Fibroblast of pulmonary artery (primary cell): ENCODE measurements around the gene CARNS1.

Source experiments
- DNase-seq: peaks from one replicate; pipeline ENCODE4 v3.0.0-alpha.2; 2010; ENCODE audit warnings: low read depth
- H3K4me3 ChIP-seq: replicated peaks from 2 replicates; pipeline ENCODE4 v1.5.1; 2011; ENCODE audit warnings: low read depth, mild to moderate bottlenecking, control low read depth, low read length, moderate library complexity
- CTCF ChIP-seq: IDR thresholded peaks from 2 replicates; pipeline ENCODE4 v1.5.1; 2011; ENCODE audit warnings: mild to moderate bottlenecking, control low read depth, low read length, inconsistent platforms; ENCODE audit errors: missing control alignments

Gene CARNS1

DNA sequence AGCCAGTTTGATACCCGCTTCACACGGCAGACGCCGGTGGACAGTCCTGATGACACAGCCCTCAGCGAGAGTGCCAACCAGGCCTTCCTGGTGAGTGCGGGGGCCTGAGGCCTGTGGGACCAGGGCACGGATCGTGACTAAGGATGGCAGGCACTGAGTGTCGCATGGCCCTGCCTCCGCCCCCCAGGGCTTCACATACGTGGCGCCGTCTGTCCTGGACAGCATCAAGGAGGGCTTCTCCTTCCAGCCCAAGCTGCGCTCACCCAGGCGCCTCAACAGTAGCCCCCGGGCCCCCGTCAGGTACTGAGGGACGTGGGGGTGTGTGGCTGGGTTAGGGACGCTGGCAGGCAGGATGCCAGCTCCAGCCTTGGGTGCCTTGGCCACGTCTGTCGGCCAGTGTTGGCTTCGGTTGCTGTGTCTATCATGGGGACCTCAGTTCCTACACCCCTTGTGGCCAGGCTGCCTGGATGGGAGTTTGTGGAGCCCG is 19.0 kb downstream of the CARNS1 start:
- H3K4me3 ChIP-seq, result no peak overlapping the region
- no peak for TF ChIP-seq CTCF
- DNase-seq, result no peak

DNA sequence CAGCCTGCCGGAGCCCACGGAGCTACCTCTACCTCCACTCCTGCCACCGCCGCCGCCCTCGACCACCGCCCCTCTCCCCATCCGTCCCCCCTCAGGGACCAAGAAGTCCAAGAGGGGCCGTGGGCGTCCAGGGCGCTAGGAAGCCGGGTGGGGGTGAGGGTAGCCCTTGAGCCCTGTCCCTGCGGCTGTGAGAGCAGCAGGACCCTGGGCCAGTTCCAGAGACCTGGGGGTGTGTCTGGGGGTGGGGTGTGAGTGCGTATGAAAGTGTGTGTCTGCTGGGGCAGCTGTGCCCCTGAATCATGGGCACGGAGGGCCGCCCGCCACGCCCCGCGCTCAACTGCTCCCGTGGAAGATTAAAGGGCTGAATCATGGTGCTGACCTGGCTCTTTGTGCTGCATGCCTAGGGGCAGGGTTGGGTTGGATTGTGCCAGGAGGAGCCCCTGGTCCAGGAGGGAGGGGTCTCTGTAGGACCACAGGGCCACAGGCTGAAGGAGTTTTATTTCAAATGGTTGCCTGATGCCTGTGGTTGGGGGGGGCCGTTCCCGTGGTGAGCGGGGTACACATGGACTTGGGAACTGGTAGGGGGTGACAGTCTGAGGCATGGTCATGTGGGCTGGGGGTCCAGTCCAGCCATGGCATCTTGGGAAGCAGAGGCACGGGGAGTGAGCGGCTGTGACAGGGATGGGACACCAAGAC is 19.7 kb downstream of the CARNS1 start:
- TF ChIP-seq CTCF, result no peak
- no peak for DNase-seq
- H3K4me3 ChIP-seq, result no peak overlapping the region

DNA sequence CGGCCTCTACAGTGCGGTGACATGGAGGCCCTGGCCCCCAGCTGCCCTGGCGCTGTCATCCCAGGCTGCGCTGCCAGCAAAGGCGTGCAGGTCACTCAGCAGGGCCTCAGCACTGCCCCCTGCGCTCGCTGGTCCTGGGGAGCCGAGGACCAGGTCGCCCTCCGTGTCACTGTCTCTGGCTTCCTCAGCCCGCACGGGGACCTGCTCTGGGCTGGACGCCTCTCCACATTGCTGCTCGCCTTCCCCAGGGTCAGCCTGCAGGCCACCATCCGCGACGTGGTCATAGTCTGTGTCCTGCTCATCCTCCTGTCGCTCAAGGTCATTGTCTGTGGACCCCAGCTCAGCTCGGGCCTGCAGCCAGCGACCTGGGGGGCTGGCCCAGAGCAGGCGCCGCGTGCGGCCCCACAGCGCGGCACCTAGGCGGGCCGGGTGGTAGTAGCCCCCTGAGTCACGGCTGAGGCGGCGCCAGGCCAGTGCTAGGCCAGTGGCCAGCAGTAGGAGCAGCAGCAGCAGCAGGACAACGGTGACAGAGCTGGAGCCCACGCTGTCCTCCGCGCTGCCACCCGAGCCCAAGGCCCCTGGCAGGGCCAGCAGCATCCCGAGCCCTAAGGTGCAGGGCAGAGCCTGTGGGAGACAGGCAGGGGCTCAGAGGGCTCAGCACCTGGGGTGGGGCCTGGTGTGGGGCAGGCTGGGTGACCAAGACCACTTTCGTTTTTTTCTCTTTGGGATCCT is 20.4 kb downstream of the CARNS1 start:
- no peak overlapping the region for H3K4me3 ChIP-seq
- TF ChIP-seq CTCF, result no peak
- DNase-seq, result no peak

DNA sequence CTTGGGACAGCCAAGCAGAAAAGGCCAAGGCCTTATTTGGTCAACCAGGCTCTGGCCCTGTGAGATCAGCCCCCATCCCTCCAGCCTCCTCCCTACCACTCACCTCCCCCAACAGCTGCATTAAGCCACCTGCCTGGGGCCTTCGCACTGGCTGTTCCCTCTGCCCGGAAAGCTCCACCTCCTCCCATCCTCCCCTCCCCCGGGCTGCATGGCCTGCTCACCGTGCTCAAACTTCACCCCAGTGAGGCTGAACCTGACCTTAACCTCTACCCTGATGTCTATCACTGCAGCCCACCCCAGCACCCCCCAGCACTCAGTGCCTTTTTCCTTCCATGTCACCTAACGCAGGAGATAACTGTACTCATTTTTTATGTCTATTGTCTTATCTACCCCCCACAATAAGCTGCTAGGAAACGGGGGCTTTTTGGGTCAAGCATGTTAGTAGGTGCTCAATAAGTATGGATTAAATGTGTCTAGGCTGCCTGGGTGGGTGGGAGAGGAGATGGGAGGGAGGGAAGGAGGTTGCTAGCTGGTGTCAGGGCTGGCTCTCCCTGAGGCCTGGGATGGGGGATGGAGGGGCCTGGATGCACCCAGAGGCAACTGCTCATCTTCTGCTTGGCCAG is 21.1 kb downstream of the CARNS1 start:
- no peak overlapping the region for H3K4me3 ChIP-seq
- no peak for DNase-seq
- no peak for TF ChIP-seq CTCF

DNA sequence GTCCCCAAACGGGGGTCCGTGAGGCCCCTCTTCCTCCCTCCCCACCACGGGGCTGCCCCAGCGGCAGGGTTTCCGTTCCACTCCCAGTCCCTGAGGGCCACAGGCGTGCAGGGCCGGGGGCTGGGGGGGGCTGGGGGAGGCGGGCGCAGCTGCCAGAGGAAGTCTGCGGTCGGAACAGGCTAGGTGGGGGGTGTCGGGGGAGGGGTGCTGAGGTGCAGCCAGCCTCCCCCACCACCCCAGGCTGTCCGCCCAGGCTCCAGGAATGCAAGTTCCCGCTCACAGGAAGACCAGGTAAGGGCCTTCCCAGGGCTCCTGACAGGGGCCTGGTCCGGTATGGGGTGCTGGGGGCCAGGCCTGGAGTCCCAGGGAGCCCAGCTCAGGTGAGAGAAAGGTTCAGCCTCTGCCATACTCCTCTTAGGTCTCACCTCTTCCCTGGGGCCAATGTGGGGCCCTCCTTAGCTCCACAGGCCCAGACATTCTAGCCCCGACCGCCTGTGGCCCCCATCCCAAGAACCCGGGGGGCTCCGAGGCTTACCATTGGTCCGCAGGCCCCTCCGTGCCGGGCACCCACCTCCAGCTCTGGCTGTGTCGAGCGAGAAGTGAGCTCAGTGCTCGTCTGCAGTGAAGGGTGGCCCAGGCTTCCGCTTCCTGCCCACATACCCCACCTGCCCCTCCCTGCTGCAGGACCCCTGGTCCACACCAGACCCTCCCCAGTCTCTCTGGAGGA is 21.8 kb downstream of the CARNS1 start, which contains the start of gene PTPRCAP:
TSS of gene PTPRCAP (minus strand) at position 601 of the 727 bp plus-strand sequence. CDS start at position 538, 63 bp downstream.
- no peak within 1 kb of the TSS for H3K4me3 ChIP-seq
- no peak for DNase-seq
- TF ChIP-seq CTCF, result no peak

GRCh38 chr11:67437809-67438157 is 22.3 kb downstream of the CARNS1 start:
- TF ChIP-seq CTCF, result no peak
- no peak for DNase-seq
- H3K4me3 ChIP-seq, result no peak overlapping the region
